ENCODE results near the gene ADCY7.

ADCY7 gene

GRCh38 chr16:50282010-50282538, 15.7 kb downstream of the ADCY7 start:
- no peak for DNase-seq (ENCODE audit: low spot score)

GRCh38 chr16:50282955-50283631, 16.7 kb downstream of the ADCY7 start:
- no peak for DNase-seq (ENCODE audit: low spot score)

GRCh38 chr16:50284131-50284911, 18.0 kb downstream of the ADCY7 start:
- DNase-seq (ENCODE audit: low spot score): no peak

GRCh38 chr16:50285406-50286003, 19.2 kb downstream of the ADCY7 start:
- no peak for DNase-seq (ENCODE audit: low spot score)

GRCh38 chr16:50286681-50287080, 20.3 kb downstream of the ADCY7 start:
- DNase-seq (ENCODE audit: low spot score): no peak

GRCh38 chr16:50288026-50288425, 21.7 kb downstream of the ADCY7 start:
- DNase-seq (ENCODE audit: low spot score): no peak

- DNase-seq (ENCODE audit: low spot score): no peak
Observed at GRCh38 chr16:50288920-50289319, 22.6 kb downstream of the ADCY7 start.

- no peak for DNase-seq (ENCODE audit: low spot score)
Observed at GRCh38 chr16:50289950-50290764, 23.8 kb downstream of the ADCY7 start.

- no peak for DNase-seq (ENCODE audit: low spot score)
Observed at GRCh38 chr16:50290856-50291255, 24.5 kb downstream of the ADCY7 start.

- DNase-seq (ENCODE audit: low spot score): no peak
Observed at GRCh38 chr16:50291719-50292565, 25.6 kb downstream of the ADCY7 start.

GRCh38 chr16:50292566-50292948, 26.2 kb downstream of the ADCY7 start:
- DNase-seq (ENCODE audit: low spot score): no peak

- DNase-seq (ENCODE audit: low spot score): no peak
Observed at GRCh38 chr16:50293041-50293783, 26.9 kb downstream of the ADCY7 start.

- DNase-seq (ENCODE audit: low spot score): no peak
Observed at GRCh38 chr16:50293994-50294855, 27.9 kb downstream of the ADCY7 start.

- DNase-seq (ENCODE audit: low spot score): no peak
Observed at GRCh38 chr16:50294955-50295354, 28.6 kb downstream of the ADCY7 start.

GRCh38 chr16:50295541-50296132, 29.3 kb downstream of the ADCY7 start:
- no peak for DNase-seq (ENCODE audit: low spot score)

- DNase-seq (ENCODE audit: low spot score): no peak
Observed at GRCh38 chr16:50296807-50297206, 30.5 kb downstream of the ADCY7 start.

GRCh38 chr16:50297301-50298074, 31.1 kb downstream of the ADCY7 start:
- no peak for DNase-seq (ENCODE audit: low spot score)

GRCh38 chr16:50298075-50298460, 31.7 kb downstream of the ADCY7 start:
- no peak for DNase-seq (ENCODE audit: low spot score)

Data from hepatic stellate cell (primary cell).